HG03108 (cell line): ENCODE results near the gene FAM170B.

ENCODE experiments used
- ATAC-seq: cut with Tn5 transposase; IDR thresholded peaks from one replicate; pipeline ENCODE4 v1.9.1; 2021; ENCODE audit warnings: moderate library complexity; ENCODE audit not compliant: unreplicated experiment

Gene FAM170B

DNA sequence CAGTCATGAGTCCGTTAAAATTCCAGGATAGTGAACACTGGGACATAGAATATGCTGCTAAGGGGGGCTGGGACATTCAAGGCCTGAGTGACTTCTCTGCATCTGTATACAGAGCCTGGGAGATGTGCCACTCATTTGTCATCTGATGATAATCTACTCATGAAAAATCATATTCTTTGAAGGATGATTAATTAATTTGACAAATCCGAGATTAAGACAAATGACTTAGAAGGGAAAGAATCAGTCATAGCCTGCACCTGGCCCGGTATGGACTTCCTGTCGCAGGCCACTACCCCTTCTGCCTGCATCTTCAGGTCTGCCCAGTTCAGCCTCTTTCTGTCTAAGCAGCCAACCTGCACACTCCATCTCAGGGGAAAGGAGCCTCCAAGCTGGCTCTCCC, 18.8 kb upstream of the FAM170B start:
- no peak for ATAC-seq

DNA sequence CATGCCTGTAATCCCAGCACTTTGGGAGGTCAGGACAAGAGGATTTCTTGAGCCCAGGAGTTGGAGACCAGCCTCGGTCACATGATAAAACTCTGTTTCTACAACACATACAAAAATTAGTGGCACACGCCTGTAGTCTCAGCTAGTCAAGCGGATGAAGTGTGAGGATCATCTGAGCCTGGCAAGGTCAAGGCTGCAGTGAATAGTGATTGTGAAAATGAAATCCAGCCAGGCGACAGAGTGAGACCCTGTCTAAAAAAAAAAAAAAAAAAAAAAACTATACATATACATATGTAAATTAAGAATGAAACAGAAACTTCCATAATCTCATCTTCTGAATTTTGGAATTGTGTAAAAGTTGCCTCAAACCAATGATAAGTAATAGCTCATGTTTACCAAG, 18.2 kb upstream of the FAM170B start:
- no peak for ATAC-seq

DNA sequence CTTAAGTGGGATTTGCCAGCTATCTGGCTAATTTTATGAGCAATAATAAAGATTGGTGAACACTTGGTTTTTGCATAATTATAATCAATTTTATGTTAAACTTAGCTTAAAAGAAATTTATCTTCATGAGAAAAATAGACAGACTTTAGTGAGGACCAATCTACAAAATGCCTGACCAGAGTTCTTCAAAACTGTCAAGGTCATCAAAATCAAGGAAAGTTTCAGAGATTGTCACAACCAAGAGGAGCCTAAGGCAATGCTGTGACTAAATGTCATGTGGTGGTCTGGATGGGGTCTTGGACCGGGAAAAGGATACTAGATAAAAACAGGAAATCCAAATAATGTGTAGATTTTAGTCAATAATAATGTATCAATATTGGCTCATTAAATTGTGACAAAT, 17.7 kb upstream of the FAM170B start:
- no peak for ATAC-seq

DNA sequence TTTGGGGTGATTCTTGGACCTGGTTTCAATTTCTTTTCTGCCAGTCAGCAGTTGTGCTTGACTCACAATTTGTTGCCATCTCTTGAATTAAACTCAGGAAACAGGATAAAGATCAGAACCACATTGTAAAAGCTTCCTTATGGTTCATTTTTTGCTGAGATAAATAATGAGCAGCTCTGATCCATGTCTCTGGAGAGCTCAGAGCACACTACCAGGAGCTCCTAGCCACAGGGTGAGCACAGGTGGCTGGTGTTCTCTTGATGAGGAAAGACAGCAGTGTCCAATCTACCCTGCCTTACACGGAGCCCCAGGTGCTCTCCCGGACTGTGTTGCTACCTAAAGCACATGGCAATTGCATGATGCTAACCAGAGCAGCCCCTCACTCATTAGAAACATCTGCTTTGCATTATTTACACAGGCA, 17.2 kb upstream of the FAM170B start:
- ATAC-seq, result no peak

DNA sequence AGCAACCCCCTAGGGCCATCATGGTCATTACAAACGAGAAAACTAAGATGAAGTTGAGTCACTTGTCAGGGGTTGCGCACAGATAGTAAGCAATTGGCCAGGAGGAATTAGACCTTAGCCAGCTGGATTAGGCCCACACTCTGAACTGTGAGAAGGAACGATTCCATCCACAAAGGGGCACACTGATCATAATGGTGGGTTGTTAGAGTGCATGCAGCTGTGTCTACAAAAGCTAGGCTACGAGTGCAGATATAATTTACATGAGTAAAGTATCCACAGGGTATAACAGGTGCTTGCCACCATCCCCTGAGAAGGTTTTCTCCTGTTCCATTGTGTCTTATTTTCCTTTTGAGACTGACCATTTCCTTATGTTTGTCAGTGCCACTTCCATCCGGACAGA, 16.6 kb upstream of the FAM170B start:
- ATAC-seq, result no peak

DNA sequence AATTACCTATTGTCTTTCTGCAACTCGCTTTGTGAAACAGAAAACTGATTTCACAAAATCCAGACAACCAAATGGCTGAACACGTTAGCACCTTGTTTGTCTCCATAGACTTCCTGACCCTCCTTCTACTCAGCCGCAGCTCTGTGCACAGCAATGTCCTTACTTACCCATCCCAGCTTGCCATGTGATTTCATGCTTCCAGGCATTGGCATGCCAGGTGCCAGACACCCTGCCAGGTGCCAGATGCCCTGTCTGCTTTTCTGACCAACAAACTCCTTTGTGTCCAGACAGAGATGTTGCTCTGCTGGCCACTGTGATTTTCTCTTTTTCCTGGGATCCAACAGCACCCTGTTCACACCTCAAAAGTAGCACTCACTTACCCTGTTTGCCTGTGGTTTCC, 16.1 kb upstream of the FAM170B start:
- ATAC-seq, result no peak

DNA sequence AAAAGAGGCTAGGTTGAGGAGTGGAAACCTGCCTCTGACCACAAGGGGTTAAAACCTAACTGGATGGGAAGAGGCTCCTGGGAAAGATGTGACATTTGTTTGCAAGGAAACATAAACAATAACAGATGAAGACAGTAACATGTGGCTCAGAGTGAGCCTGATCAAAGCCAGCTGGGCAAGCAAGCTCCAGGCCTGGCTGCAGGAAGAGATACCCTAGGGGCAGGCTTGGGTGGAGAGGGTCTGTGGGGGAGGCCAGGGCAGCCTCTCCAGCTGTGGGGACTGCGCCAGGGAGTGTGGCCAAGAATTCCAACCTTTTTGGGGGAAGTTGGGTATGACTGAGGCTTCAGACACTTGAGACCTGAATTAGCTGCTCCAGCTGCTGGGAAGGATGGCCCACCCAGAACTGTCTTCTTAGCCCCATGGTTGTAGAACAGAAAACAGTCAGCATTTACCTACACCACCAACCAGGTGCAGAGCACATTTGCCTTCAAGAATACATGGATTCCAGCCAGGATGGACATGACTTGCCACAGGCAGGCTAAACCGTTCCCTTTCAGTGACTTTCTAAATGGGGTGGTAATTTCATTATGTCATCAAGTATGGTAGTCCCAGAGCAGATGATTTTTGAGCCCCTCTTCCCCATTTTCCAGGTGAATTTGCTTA, 10.4 kb upstream of the FAM170B start:
- ATAC-seq, result no peak

DNA sequence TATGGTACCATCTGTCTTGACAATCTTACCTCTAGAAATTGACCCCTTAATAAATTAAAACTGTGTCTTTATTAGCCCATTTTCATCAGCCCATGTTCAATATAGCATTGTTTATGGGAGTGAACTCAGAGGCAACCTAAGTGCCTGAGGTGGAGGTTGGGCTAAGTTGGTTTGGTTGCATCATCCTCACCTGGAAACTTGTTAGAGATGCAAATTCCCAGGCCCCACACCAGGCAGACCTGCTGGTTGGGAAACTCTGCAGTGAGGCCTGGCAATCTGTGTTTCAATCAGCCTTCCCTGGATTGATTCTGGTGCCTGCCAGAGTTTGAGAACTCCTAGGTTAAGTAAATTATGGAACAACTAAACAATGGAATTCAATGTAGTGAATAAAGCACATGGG, 9.4 kb upstream of the FAM170B start:
- no peak for ATAC-seq

DNA sequence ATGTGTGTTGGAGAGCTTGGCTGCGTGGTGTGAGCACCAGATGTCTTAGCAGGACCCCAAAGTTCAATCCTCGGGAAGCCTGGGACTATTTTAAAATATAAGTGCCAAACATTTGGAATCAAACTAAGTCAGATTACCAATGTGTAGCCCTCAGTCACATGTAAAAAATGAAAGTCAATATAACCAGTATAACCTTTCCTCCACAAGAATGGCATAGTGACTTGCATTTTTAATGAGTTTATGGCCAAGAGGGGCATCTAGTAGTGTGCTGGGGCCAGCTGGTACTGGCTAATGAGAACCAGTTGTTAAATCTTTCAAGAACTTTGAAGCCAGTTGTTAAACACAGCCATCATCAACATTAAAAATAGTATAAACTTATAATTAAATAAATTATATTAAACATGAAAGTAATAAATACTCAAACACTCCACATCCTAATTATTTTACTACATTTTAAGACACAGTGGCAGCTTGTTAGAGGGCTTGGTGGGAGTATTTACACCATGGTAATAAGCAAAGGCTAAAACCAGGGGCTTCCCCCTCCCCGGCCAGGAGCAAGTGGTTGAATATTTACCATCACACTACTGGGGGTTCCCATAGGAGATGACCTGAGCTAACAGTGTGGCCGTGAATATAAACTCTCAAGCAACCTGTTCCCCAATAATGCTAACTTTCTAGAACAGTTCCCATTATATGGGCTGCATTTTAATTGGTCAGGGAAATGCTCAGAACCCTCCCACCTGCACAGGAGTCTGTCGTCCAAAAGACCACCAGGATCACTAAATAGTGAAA, 7.9 kb upstream of the FAM170B start:
- ATAC-seq, result no peak

DNA sequence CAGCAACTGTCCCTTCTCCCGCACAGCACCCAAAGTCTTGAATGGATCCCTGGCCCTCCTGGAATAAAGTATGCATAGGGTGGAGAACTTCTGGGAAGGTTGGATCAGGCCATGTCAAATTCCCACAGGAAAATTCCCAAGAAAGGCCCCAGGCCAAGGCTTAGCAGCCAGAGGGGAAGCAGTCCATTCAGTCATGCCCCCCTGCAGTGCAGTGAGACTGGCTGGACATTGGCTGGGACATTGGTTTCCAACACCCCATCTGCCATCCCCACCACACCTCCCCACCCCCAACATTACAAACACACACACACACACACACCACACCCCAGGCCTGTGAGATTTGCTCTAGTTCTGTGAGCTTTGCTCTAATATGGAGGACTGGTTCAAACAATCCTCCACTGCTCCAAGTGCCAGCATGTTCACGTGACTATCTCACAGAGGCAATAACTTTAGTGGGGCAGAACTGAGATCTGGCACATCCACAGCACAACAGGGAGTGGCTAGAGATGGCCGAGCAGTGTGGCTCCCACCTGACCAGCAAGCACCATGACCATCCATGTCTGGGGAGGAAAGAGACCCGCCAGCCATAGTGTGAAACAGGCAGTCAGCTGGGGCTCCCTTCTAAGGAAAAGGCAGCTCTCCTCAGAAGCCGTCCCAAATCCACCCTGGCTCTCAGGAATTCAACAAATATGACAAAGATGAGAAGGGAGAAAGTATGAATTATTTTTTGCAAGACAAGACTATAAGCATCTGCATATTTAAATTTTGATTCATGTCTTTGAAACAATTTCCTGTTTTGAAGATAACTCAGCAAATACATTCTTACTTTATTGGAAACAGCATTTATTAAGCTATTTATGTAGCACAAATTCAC, 6.7 kb upstream of the FAM170B start:
- no peak for ATAC-seq

DNA sequence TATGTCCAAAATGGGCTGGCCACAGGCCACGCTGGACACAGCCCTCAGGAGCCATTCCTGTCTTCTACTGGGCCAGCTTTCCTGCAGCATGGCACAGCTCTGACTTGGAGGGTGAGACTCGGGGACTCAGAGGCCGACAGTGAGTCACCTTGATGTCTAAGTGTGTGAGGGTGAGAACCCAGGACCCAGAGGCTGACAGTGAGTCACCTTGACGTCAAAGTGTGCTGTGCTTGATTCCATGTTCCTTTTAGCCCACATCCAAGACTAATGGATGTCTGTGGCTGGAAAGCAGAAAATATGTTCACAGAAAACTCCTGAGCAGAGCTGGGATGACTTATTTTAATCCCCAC, 6.0 kb upstream of the FAM170B start:
- no peak for ATAC-seq

DNA sequence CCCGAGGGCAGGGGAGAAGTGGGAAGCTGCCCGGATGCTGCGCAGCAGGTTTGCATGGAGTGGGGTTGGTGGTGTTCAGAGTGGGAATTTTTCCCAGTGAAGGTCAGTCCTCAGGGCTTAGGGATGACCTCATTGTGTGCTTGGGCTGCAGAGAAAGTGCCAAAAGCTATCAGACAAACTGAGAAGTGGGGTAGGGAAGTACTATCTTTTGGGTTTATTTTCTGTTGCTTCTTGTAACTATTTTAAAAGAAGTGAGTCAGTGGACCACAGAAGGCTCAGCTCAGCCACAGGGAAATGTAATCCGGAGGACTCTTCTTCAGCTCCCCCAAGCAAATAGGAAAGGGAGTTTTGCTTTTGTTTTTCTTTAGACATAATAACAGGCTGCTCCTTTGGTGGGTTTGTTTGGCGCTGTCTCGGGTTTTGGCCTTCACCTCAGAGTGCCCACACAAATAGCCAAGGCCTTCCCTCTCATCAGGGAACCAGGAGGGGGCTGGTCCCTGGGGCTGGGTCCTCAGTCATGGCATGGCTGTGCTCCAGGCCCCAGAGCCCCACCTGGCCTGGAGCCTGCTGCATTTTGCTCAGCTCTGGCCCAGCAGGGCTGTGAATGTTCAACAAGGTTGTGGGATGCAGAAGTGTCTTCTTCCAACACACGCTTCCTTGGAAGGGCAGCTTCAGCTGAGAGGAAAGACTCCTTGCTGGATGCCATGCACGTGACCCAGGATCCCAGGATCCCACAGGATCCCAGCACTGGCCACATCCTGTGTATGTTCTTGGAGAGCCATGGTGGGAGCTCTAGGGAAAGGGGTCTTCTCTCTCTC, 5.4 kb upstream of the FAM170B start:
- ATAC-seq, result no peak

DNA sequence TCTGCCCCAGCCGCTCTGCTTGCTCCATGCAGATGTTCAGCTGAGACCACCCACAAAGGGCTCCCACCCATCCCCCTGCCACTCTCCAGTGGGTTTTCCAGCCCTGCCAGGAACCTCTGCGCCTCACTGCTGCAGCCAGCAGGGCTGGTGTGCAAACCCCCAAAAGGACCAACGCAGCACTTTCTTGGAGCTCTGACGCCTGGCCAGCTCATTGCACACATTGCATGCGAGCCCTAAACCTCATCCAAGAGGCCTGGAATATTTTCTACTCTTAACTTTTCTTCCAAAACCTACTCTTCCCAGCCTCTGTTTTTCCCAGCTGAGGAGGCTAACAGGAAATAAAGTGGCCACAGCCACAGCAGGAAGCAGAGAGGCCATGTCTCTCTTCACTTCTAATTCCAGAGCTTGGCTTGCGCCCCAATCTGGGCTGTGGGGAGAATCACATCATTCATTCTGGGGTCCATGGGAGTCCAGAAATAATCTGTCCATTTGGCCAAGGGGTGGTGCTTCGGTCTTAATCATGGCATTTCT, 4.6 kb upstream of the FAM170B start:
- ATAC-seq, result no peak

DNA sequence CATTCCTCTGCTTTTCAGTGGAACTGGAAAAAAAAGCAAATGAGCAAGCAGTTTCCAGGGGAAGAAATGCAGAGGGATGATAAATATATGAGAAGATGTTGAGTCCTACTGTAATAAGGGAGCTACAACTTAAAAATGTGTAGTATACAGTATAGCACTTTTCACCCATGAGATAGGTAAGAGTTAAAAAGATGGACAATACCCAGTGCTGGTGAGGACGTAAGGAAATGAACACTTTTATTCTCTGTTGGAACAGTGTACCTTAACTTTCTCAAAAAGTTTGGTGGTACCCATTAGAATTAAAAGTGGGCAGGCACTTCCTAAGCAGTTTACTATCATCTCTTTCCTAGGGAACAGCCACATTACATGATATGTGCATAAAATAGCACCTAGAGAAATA, 2.7 kb upstream of the FAM170B start:
- no peak for ATAC-seq

DNA sequence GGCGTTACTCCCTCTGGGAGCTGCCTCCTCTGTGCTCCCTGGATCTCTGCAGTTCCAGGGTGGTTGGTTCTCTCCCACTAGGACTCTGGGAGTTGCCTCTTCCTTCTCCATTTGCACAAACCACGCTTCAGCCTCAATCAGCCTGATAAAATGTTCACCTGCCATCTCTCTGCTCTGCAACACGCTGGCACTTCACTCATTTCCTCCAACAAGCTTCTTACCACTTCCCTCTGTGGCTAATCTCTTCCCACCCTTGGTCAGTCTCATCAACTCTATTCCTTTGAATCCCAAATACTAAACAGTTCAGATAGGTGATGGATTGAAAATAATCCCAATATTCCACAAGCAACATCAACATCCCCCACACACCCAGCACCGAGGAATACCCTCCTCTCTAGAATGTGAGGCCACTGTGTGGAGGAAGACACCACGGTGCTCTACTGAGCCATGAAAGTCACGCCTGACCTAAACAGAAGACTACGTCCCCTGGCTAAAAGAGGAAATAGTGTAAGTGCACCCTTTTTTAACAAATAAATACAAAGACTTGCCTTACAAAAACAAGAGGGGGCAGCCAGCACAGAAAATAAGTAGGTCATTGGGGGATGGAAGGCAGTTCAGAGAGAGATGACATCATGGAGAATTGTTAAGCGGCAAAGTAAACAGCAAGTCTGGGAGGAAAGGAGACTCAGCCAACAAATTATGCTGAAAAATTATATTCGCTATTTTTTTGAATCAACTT, 1.9 kb upstream of the FAM170B start:
- ATAC-seq, result no peak

DNA sequence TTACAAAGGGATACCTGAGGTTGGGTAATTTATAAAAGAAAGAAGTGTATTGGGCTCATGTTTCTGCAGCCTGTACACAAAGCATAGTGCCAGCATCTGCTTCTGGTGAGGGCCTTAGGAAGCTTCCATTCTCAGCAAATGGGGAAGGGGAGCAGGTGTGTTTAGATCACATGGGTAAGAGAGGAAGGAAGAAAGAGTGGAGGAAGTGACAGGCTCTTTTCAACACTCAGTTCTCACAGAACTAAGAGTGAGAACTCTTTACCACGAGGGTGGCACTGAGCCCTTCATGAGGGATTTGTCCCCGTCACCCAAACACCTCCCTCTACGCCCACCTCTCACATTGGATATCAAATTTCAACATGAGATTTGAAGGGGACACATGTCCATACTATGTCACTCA, 506 bp upstream of the FAM170B start:
- no peak for ATAC-seq

DNA sequence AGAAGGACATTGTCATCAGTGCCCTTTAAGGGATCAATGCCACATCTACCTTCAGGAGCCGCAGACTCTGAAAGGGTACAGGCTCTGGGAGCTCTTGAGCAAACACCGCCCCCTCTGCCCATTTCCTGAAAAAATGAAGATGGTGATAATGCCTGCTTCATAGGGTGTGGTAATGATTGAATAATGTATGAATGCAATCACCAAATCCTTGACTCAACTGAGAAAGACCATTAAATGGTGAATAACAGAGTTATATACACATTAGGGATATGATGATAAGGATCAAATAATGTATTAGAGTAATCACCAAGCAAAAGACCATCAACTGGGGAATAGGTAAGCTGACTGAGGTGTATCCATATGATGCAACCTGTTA, 1.5 kb downstream of the FAM170B start:
- ATAC-seq, result no peak

DNA sequence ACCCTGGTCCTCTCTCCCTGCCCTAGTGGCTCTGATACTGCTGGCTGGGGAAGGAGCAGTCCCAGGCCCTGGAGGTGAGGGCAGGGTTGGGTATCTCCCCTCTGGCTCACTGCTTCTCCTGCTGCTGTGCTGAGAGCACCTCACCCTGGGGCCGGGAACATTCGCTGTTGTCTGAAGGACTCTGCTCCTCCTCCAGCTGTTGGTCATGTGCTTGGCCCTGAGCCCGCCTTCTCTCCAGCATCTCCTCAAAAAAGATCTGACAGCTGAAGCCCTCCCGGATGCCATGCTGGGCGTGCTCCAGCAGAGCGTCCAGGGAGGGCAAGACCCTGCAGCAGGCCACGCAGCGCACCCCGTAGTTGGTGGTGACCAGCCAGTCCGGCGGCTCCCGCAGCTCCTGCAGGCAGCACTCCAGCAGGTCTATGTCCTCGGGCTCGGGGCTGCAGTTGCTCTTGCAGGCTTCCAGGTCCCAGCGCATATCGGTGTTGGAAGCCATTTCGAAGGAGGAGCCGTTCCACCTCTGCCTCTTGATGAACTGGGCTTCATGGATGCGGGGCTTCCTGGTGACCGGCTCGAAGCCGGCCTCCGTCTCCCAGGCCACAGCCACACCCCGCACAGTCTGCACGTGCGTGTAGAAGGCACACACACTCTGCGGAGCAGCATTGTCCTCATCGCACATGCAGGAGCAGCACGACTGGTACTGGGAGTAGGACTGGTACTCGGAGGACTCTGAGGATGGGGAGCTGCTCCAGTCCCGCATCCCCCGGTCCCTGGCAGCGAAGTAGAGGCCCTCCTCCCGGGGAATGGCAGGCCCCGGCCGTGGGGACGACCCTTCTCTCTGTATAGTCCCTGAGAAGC, 2.1 kb downstream of the FAM170B start:
- ATAC-seq, result no peak

DNA sequence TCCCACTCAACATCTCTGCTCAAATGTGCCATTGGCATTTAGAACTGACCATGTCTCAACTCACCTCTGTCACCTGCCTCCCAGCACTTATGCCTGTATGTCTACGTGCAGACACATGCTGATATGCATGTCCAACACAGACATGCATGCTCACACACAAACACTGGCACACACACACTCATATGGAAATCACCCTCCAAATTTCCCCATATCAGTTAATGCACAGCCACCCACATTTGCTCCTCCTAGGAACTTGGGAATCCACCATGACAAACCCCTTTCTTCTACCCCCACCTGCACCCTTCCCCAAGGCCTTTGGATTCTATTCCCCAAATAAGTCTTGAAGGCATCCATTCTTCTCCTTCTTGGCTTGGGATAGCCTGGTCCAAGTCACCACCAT, 4.4 kb downstream of the FAM170B start:
- ATAC-seq, result no peak
